ENCODE measurements around the gene EFNA5. TPM values are rescaled to one million over a fixed set of nuclear protein-coding genes. Genes with fewer than 3 reads are reported as not detected.
A peak's percentile ranks its signal among the peaks of the same experiment; 100 is the strongest.

EFNA5 gene
- total RNA-seq, 1 donor from 2014 or later: 27.9 TPM

GRCh38 chr5:107672211-107673038 lies 1.7 kb upstream of the EFNA5 start:
- peak; percentile 91 for DNase-seq (ENCODE audit: low spot score)

GRCh38 chr5:107671742-107672210 lies 1.0 kb upstream of the EFNA5 start:
- peak; percentile 22 for DNase-seq (ENCODE audit: low spot score)

- DNase-seq (ENCODE audit: low spot score): no peak
Observed at GRCh38 chr5:107670087-107670931, 428 bp downstream of the EFNA5 start.

GRCh38 chr5:107669096-107670031 lies 1.4 kb downstream of the EFNA5 start:
- DNase-seq (ENCODE audit: low spot score): peak; percentile 21

GRCh38 chr5:107668154-107669095 lies 2.3 kb downstream of the EFNA5 start:
- no peak for DNase-seq (ENCODE audit: low spot score)

- no peak for DNase-seq (ENCODE audit: low spot score)
Observed at GRCh38 chr5:107666051-107666655, 4.6 kb downstream of the EFNA5 start.

GRCh38 chr5:107665036-107665570 lies 5.6 kb downstream of the EFNA5 start:
- no peak for DNase-seq (ENCODE audit: low spot score)

GRCh38 chr5:107663697-107664096 lies 7.0 kb downstream of the EFNA5 start:
- DNase-seq (ENCODE audit: low spot score): no peak

- no peak for DNase-seq (ENCODE audit: low spot score)
Observed at GRCh38 chr5:107661650-107662044, 9.1 kb downstream of the EFNA5 start.

- no peak for DNase-seq (ENCODE audit: low spot score)
Observed at GRCh38 chr5:107661038-107661649, 9.6 kb downstream of the EFNA5 start.

- DNase-seq (ENCODE audit: low spot score): no peak
Observed at GRCh38 chr5:107658528-107658927, 12.2 kb downstream of the EFNA5 start.

GRCh38 chr5:107655831-107656230 lies 14.9 kb downstream of the EFNA5 start:
- no peak for DNase-seq (ENCODE audit: low spot score)

GRCh38 chr5:107654827-107655226 lies 15.9 kb downstream of the EFNA5 start:
- DNase-seq (ENCODE audit: low spot score): no peak

GRCh38 chr5:107653685-107654084 lies 17.1 kb downstream of the EFNA5 start:
- DNase-seq (ENCODE audit: low spot score): no peak

- no peak for DNase-seq (ENCODE audit: low spot score)
Observed at GRCh38 chr5:107652839-107653607, 17.7 kb downstream of the EFNA5 start.

- DNase-seq (ENCODE audit: low spot score): no peak
Observed at GRCh38 chr5:107652408-107652807, 18.3 kb downstream of the EFNA5 start.

- DNase-seq (ENCODE audit: low spot score): no peak
Observed at GRCh38 chr5:107651325-107651724, 19.4 kb downstream of the EFNA5 start.

- DNase-seq (ENCODE audit: low spot score): no peak
Observed at GRCh38 chr5:107646418-107646817, 24.3 kb downstream of the EFNA5 start.

Measured in mucosa of gallbladder (tissue), 1 donor.